ENCODE results near the gene SH3GL3.

Gene SH3GL3

GRCh38 chr15:83512459-83512858 lies 65.3 kb downstream of the SH3GL3 start:
- no peak for DNase-seq

GRCh38 chr15:83514584-83514983 lies 67.4 kb downstream of the SH3GL3 start:
- DNase-seq: no peak

DNA sequence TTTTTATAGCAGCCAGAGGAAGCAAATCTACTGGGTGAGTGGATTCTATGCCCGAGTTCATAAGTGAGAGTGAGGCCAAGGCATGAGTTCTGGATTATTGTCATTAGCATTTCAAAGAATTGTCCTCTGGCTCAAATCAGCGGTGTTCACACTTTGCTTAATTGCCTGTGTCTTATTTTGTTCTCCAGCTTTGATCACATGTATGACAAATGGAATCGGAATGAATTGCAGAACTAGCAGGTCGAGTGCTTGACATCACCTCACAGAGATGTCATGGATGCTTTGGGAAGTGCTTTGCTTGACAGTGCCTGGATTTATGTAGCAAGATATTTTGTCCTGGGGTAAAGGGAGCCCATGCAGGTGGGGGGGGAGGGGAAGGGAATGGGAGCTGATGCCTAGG lies 68.0 kb downstream of the SH3GL3 start:
- no peak for DNase-seq

DNA sequence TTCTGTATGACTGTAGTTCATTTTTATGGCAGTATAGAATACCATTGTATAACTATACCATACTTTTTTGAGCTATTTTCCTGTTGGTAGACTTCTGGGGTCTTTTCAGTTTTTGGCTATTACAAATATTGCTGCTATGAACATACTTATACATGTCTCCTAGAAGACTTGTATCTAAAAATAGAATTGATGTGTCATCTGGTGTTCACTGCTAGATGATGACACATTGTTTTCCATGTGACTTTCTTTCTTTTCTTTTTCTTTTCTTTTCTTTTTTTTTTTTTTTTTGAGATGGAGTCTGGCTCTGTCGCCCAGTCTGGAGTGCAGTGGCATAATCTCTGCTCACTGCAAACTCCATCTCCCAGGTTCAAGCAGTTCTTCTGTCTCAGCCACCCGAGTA lies 69.8 kb downstream of the SH3GL3 start:
- no peak for DNase-seq

GRCh38 chr15:83526319-83526718 lies 79.2 kb downstream of the SH3GL3 start:
- no peak for DNase-seq

DNA sequence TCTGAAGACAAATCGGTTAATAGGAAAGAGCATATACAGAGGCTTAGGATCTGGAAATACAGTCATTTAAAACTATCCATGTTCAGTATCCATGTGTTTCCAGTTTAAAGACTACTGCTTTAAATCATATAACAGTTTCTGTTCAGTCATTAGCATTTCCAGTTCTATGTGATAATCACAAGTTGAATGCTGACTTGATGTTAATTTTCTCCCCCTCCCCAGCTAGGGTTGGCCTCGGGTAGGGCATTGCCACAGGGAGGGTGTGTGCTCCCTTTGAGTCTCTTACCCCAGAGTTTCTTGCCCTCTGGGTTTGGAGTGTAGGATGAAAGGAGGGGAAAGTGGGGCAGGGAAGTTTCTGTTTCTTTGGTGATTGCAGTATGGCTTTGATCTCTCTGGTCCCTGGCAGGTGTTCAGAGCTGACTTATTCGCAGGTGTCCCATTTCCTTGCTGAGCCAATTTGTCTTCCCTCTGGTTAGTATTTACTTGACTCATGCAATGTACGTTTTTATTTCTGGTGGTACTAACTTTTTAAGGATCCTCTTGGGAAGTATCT lies 86.3 kb downstream of the SH3GL3 start:
- DNase-seq: no peak

- no peak for DNase-seq
These were observed 90.5 kb downstream of the SH3GL3 start for GRCh38 chr15:83537606-83538005.

DNA sequence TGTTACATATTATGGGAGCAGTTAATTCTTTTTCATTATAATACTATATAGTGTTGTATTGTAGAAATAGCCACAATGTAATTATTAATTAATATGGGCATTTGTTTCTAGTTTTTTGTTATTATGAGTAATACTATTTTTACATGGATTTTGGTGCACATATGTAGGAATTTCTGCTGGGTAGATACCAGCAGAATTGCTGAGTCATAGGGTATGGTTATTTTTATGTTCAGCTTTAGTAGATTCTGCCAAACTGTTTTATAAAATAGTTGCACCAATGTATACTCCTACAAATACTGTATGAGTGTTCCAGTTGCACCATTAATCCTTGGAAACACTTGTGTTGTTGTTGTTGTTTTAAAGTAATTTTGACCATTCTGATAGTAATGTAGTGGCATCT lies 91.5 kb downstream of the SH3GL3 start:
- DNase-seq: no peak

GRCh38 chr15:83545804-83546511 lies 98.8 kb downstream of the SH3GL3 start:
- no peak for DNase-seq

GRCh38 chr15:83546512-83546888 lies 99.4 kb downstream of the SH3GL3 start:
- no peak for DNase-seq

GRCh38 chr15:83547168-83547567 lies 100.0 kb downstream of the SH3GL3 start:
- no peak for DNase-seq

- DNase-seq: no peak
These were observed 102.5 kb downstream of the SH3GL3 start for GRCh38 chr15:83549623-83550022.

DNA sequence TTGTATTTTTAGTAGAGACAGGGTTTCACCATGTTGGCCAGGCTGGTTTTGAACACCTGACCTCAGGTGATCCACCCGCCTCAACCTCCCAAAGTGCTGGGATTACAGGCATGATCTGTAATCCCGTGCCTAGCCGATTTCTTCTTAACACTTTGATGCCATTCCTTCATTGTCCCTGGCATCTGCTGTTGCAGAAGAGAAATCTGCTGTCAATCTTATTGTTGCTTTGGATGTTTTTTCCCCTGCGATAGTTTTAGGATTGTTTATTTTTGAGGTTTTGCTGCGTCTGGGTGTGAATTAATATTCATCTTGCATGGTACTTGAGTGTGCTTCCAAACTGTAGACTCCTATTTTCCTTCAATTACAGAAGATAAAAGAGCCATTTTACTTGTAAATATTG lies 107.4 kb downstream of the SH3GL3 start:
- no peak for DNase-seq

DNA sequence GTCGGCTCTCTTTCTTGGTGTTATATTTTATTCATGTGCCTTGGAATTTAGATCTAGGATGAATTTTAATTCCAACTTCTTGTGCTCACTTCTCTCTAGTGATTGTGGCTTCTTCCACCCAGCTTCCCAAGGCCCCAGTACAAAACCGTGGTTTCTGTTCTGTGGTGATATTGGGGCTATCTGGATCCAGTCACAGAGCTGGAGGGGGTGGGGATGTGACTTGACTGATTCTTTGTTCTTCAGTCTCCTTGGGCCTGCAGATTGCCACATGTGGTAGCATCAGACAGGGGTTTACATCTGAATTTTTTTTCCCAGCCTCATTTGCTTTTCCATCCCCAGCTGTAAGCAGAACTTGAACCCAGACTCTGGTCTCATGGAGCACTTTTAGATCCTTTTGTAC lies 108.2 kb downstream of the SH3GL3 start:
- DNase-seq: no peak

DNA sequence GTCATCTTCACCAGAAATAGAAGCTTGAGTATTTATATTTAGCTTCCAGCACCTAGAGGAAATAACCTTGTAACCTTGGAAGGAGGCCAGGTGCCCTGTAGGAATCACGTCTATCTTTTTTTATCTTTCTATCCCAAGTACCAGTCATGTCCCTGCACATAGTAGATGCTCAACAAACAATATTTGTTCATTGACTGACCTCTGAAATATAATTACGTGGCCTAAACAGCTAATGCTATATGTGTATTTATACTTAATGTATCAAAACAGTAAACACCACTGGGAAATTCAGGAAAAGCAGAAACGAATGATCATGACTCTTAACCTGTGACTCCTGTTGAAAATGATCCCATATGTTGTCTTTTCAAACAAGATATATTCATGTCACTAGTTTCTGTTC lies 108.9 kb downstream of the SH3GL3 start:
- no peak for DNase-seq

- no peak for DNase-seq
These were observed 109.6 kb downstream of the SH3GL3 start for GRCh38 chr15:83556754-83557153.

- no peak for DNase-seq
These were observed 111.0 kb downstream of the SH3GL3 start for GRCh38 chr15:83558146-83558545.

- no peak for DNase-seq
These were observed 112.3 kb downstream of the SH3GL3 start for GRCh38 chr15:83559310-83559966.

- no peak for DNase-seq
These were observed 114.5 kb downstream of the SH3GL3 start for GRCh38 chr15:83561661-83562060.

GRCh38 chr15:83565138-83565537 lies 118.0 kb downstream of the SH3GL3 start:
- no peak for DNase-seq

DNA sequence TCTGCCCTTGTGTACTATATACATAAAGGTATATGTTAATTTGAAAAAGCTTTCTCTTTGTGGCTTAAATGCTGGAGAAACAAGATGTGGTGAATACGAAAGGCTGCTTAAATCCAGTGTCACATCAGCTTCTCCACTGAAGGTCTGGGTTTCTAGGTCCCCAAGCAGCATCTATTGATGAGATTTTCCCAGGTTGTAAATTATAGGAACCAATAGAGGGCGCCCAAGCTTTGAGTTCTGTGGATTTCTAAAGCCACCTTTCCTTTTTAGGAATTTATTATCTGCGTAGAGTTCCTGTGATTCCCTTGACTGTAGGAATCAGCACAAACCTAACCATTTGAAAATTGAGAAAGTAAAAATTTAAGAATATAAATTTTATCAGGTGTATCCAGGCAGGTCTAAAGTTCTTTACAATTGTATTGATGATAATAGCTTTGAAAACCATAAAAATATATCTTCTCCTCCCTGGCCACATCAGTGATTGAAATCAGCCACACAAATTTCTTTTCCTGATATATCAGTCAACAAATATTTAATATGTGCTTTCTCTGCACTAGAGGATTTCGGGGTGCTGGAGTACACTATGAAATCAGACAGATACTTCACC lies 118.5 kb downstream of the SH3GL3 start:
- no peak for DNase-seq

DNA sequence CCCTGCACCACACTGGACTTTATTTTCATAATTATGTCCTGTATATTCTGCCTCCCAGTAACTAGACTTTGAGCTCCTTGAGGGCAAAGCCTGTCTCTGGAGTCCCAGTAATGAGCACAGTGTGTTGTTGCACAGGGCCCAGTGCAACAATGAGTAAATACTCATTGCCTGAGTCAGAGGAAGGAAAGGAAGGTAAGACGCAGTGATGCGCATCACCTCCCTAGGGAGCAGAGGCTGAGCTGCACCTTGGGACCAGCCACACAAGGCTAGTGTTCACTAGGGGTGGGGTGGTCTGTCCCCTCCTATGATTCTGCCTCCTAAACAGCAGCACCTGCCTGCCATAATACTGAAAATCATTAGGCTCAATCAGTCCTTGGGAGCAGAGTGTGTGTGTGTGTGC lies 120.2 kb downstream of the SH3GL3 start:
- DNase-seq: no peak

GRCh38 chr15:83569341-83569740 lies 122.2 kb downstream of the SH3GL3 start:
- no peak for DNase-seq

DNA sequence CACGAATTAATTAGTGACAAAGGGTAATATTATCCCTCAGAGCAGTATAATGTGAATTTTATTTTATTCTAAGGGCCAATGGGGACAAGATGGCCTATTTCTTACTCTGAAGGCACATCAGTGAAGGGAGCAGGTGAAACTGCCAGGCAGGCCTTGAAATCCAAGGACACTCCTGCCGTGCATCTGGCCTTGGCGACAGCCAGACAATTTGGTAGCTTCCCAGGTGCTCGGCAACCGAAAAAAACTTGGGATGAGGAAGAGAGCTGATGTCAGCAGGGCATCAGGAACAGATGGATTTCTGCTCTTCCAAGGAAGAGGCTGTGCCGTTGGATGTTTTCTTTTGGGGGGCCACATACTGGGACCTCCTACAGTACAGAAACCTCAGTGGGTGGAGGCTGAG lies 123.6 kb downstream of the SH3GL3 start:
- no peak for DNase-seq
